ENCODE data around the gene MEIG1. TPM values are rescaled to one million over a fixed set of nuclear protein-coding genes. Genes with fewer than 3 reads are reported as not detected.

The MEIG1 gene
- total and polyA plus RNA-seq, 2 experiments from 2014 or later = 4.2 TPM; not detected in 1

DNA sequence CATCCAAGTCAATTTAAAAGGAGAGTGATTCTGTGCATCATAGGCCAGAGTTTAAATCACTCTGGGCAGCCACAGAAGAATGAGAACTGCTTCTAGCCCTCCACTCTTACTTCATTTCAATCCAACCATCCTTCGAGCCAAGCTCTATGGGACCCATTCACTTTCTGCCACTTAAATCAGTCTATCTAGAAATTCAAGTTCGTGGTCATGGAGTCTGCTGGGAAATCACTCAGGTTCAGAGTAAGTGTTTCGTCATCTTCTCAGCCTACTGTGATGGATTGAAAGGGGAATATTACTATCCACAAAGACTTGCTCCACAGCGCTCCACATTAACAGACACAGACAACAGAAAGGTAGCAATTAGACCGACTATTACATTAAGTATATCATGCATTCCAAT lies 9.9 kb upstream of the MEIG1 start:
- TF ChIP-seq, protein P1, sequence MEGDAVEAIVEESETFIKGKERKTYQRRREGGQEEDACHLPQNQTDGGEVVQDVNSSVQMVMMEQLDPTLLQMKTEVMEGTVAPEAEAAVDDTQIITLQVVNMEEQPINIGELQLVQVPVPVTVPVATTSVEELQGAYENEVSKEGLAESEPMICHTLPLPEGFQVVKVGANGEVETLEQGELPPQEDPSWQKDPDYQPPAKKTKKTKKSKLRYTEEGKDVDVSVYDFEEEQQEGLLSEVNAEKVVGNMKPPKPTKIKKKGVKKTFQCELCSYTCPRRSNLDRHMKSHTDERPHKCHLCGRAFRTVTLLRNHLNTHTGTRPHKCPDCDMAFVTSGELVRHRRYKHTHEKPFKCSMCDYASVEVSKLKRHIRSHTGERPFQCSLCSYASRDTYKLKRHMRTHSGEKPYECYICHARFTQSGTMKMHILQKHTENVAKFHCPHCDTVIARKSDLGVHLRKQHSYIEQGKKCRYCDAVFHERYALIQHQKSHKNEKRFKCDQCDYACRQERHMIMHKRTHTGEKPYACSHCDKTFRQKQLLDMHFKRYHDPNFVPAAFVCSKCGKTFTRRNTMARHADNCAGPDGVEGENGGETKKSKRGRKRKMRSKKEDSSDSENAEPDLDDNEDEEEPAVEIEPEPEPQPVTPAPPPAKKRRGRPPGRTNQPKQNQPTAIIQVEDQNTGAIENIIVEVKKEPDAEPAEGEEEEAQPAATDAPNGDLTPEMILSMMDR (IDR thresholded peaks at IDR 0.05; ENCODE audit: low read depth, low read length) = no peak
- DNase-seq (ENCODE audit: low read depth in 1 of 2, low spot score in 1 of 2) = peak in 1 of 2 donors; percentile 24
- Histone ChIP-seq H3K4me3 (no peak overlapping the region), H3K27me3 (no peaks in the 10 kb centered on the region), H3K9me3 (ENCODE audit: low read depth) (no peaks in the 10 kb centered on the region), H3K36me3 (peaks cover 10% of the 10 kb centered on the region), H3K4me1 (ENCODE audit: low read depth) (peaks cover 4% of the 10 kb centered on the region), H3K27ac (no peak overlapping the region)

DNA sequence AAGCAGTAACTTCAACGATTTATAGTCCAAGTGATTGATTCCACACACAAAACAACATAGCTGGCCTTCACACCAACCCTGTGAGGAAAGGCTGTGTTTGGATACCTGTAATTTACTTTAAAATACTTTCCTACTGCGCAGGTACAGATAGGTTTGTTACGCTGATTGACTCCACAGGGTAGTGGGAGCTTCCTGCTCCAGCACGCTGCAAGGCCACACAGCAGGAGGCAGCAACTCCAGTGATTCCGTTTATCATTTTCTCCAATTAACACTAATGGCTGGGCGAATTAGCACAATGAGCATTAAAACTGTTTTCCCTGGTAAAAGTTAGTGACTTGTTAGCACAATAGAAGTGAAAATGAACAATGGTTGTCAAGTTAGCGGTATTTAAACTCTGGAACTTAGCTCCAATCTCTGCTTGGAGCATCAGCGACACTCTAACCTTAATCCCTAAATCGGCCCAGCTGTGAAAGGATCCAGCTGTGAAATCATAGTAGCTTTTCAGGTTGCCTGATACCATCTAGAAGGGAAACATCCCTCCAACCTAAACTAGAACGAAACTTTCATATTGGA lies 6.3 kb upstream of the MEIG1 start:
- Histone ChIP-seq H3K4me3 (peak overlapping the region; percentile 52), H3K27me3 (no peaks in the 10 kb centered on the region), H3K4me1 (ENCODE audit: low read depth) (peaks cover 4% of the 10 kb centered on the region), H3K36me3 (no peaks in the 10 kb centered on the region), H3K9me3 (ENCODE audit: low read depth) (no peaks in the 10 kb centered on the region), H3K27ac (peak overlapping the region; percentile 73)
- no peak for DNase-seq (ENCODE audit: low read depth in 1 of 2, low spot score in 1 of 2)
- TF ChIP-seq, protein P1 (IDR thresholded peaks at IDR 0.05; ENCODE audit: low read depth, low read length) = no peak

DNA sequence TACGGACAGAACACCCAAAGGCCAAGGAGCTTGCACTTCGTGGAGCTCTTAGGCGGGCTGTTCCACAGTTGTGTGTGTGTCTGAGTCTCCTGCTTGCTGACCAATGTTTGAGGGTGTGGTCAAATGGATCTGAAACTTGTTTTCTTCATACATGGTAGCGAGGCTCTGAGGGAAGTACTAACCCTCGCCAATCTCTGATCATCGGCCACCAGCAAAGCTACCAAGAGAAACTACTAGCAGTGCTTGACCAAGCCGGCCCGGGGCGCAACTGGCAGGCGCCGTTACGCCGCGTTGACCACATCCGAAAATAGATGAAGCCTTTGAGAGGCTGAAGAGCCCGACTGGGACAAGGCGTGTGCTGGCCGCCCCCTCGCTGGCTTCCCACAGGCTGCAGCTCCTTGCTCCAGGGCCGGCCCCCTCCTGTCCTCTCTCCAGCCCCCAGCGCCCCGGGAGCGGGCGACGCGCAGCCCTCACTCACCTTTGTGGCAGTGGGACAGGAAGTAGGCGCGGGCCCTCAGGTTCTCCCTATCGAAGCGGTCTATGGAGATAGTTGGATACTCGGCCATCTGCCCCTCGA lies 5.7 kb upstream of the MEIG1 start:
- H3K27me3 ChIP-seq = no peaks in the 10 kb centered on the region
- peaks cover 4% of the 10 kb centered on the region for H3K4me1 ChIP-seq (ENCODE audit: low read depth)
- no peaks in the 10 kb centered on the region for H3K36me3 ChIP-seq
- H3K27ac ChIP-seq = peak overlapping the region; percentile 73
- peak; percentile 66 to 84 for DNase-seq (ENCODE audit: low read depth in 1 of 2, low spot score in 1 of 2)
- H3K4me3 ChIP-seq = peak overlapping the region; percentile 52
- TF ChIP-seq, protein P1 (IDR thresholded peaks at IDR 0.05; ENCODE audit: low read depth, low read length) = no peak
- H3K9me3 ChIP-seq (ENCODE audit: low read depth) = no peaks in the 10 kb centered on the region

DNA sequence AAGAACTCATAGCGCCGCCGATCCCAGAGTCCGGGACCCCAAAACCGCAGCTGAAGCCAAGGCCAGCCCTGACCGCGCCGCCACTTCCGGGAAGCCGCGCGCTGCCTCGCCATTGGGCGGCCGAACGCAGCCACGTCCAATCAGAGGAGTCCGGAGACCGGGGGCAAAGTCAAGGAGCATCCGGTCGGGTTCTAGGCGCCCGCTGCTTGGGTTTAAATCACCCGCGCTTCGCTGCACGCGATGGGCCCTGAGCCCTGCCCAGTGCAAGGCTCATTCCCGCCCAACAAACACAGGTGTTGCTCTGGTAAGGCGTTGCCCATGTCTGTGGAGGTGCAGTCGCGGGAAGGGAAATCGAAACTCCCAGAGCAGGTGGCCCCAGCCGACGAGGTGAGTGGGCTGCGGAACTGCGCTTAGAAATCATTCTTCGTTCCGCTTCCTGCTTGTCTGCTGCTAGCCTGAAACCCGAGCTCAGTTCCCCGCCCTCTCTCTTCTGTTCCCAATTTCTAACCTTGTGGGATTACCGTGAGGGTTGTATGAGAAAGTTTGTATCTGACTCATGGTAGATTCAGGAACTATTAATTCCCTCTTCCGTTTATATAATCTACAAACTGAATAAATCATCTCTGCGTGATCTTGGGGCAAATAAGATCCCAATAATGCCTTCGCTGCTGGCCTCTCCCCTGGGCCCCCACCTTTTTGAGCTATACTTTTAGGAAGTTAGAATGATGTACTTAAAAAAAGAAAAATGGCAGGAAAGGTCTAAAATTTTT lies 5.0 kb upstream of the MEIG1 start, which contains the start of gene DCLRE1C:
Gene DCLRE1C, minus strand, starts transcription at position 96 of the 770 bp plus-strand sequence. Its CDS starts 86 bp downstream, at position 10.
- H3K36me3 ChIP-seq = no peaks in the 10 kb centered on the region
- H3K9me3 ChIP-seq (ENCODE audit: low read depth) = no peaks in the 10 kb centered on the region
- TF ChIP-seq, protein P1 (IDR thresholded peaks at IDR 0.05; ENCODE audit: low read depth, low read length) = no peak
- peak within 1 kb of the TSS; percentile 52 for H3K4me3 ChIP-seq
- peak; percentile 91 to 93 for DNase-seq (ENCODE audit: low read depth in 1 of 2, low spot score in 1 of 2)
- peak within 1 kb of the TSS; percentile 73 for H3K27ac ChIP-seq
- peaks cover 4% of the 10 kb centered on the region for H3K4me1 ChIP-seq (ENCODE audit: low read depth)
- H3K27me3 ChIP-seq = no peaks in the 10 kb centered on the region

DNA sequence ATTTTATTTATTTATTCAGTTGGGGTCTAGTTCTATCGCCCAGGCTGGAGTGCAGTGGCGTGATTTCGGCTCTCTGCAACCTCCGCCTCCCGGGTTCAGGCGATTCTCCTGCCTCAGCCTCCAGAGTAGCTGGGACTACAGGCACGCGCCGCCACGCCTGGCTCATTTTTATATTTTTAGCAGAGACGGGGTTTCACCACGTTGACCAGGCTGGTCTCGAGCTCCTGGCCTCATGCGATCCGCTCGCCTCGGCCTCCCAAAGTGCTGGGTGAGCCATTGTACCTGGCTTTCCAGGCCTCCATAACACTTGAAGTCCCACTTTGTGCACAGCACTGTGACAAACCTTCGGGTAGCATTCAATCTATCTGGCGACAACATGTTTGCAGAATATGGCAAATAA lies 4.3 kb upstream of the MEIG1 start:
- DNase-seq (ENCODE audit: low read depth in 1 of 2, low spot score in 1 of 2) = no peak
- H3K36me3 ChIP-seq = no peaks in the 10 kb centered on the region
- no peak overlapping the region for H3K27ac ChIP-seq
- H3K4me3 ChIP-seq = no peak overlapping the region
- no peaks in the 10 kb centered on the region for H3K9me3 ChIP-seq (ENCODE audit: low read depth)
- H3K4me1 ChIP-seq (ENCODE audit: low read depth) = peaks cover 4% of the 10 kb centered on the region
- no peaks in the 10 kb centered on the region for H3K27me3 ChIP-seq
- TF ChIP-seq, protein P1 (IDR thresholded peaks at IDR 0.05; ENCODE audit: low read depth, low read length) = no peak
